K562 (cell line): ENCODE measurements around the gene YOD1. TPM values are rescaled to one million over a fixed set of nuclear protein-coding genes. Genes with fewer than 3 reads are reported as not detected.

ENCODE experiments used
- KAT7 ChIP-seq: sonication (generic); formaldehyde crosslinking; IDR thresholded peaks from 2 replicates; pipeline ENCODE4 v1.8.0; 2022; ENCODE audit warnings: missing genetic modification reagents, mild to moderate bottlenecking, borderline replicate concordance
- NR1H2 ChIP-seq: sonication (generic); formaldehyde crosslinking; IDR thresholded peaks from 2 replicates; pipeline ENCODE4 v1.4.0; 2020; ENCODE audit warnings: mild to moderate bottlenecking, missing genetic modification reagents
- POLR2AphosphoS2 ChIP-seq: IDR thresholded peaks from 2 replicates; pipeline ENCODE4 v1.6.1; 2012; ENCODE audit warnings: low read length, improper control_type of control experiment
- POLR2B ChIP-seq: fragments of 450-650 bp; IDR thresholded peaks from 2 replicates; pipeline ENCODE4 v1.6.1; 2018; ENCODE audit warnings: low read depth; ENCODE audit not compliant: partially characterized antibody
- SRSF9 ChIP-seq: fragments of 200-400 bp; formaldehyde crosslinking; IDR thresholded peaks from 2 replicates; pipeline ENCODE4 v1.6.1; 2017; ENCODE audit warnings: low read depth, low read length, borderline replicate concordance
- ZNF121 ChIP-seq: sonication (generic); formaldehyde crosslinking; conservative IDR thresholded peaks from 2 replicates; pipeline ENCODE4 v1.8.0; 2022; ENCODE audit warnings: missing genetic modification reagents
- ZNF146 ChIP-seq: IDR thresholded peaks from one replicate; pipeline ENCODE4 v1.6.1; 2018; ENCODE audit warnings: missing compliant biosample characterization; ENCODE audit not compliant: unreplicated experiment
- ZNF311 ChIP-seq: fragments of 250-450 bp; sonication (Bioruptor Pico); IDR thresholded peaks from 2 replicates; pipeline ENCODE4 v1.4.0; 2020; ENCODE audit warnings: mild to moderate bottlenecking, moderate library complexity
- ZNF644 ChIP-seq: fragments of 200-800 bp; sonication (Bioruptor generic); IDR thresholded peaks from 2 replicates; pipeline ENCODE4 v1.6.1; 2016; ENCODE audit warnings: low read depth, missing genetic modification characterization, missing compliant biosample characterization
- polyA plus RNA-seq, 8 experiments: library from polyadenylated mRNA; depleted of rRNA in 4 of 8; stranded (reverse) in 5 of 8; unstranded in 3 of 8; fragments of >200 nt; fragmentation: Nextera tagmentation in 2 of 8; fragmentation: Illumina TruSeq in 1 of 8; extraction: Ambion mirVana in 2 of 8; extraction: Trizol in 1 of 8; gene quantifications; 2 replicates each; pipeline versions ENCODE4 v1.2.1 to v1.2.3, GENCODE V29; 2011 to 2014; ENCODE audit warnings: inconsistent platforms in 1 of 8, missing spikeins in 1 of 8
- total RNA-seq, 7 experiments: library from RNA; depleted of rRNA in 6 of 7; stranded (reverse); fragments of >200 nt in 6 of 7; fragmentation: Illumina TruSeq in 2 of 7; extraction: Trizol in 2 of 7; gene quantifications; 2 replicates each; pipeline versions ENCODE4 v1.2.1 to v1.2.3, GENCODE V29; 2011 to 2021; ENCODE audit warnings: low replicate concordance in 1 of 7
- TF ChIP-seq, protein P1 (sequence below), 2 experiments: fragments of 450-650 bp; IDR thresholded peaks; 2 replicates each; pipeline ENCODE4 v1.6.1; 2018; ENCODE audit warnings: mild to moderate bottlenecking in 2 of 2, low read depth in 1 of 2; ENCODE audit not compliant: partially characterized antibody in 2 of 2
- TF ChIP-seq, protein P2 (sequence below): fragments of 150-350 bp; IDR thresholded peaks from 2 replicates; pipeline ENCODE4 v1.6.1; 2014; ENCODE audit warnings: low read depth, mild to moderate bottlenecking, low read length, borderline replicate concordance
- TF ChIP-seq, protein P3 (sequence below): IDR thresholded peaks from 2 replicates; pipeline ENCODE4 v1.6.1; 2011; ENCODE audit not compliant: insufficient read length; ENCODE audit errors: extremely low read depth
- TF ChIP-seq, protein P4 (sequence below): sonication (generic); formaldehyde crosslinking; IDR thresholded peaks from 2 replicates; pipeline ENCODE4 v1.8.1; 2022; ENCODE audit warnings: missing genetic modification reagents
- TF ChIP-seq, protein P5 (sequence below): fragments of 450-650 bp; IDR thresholded peaks from 2 replicates; pipeline ENCODE4 v1.6.1; 2017; ENCODE audit warnings: antibody characterized with exemption

YOD1 gene
- total and polyA plus RNA-seq, 9 of the 15 experiments (the other 6 are each of a cell fraction or from before 2014, with no cell fraction given) = 18.2 to 78.1 (median 46.9) TPM

DNA sequence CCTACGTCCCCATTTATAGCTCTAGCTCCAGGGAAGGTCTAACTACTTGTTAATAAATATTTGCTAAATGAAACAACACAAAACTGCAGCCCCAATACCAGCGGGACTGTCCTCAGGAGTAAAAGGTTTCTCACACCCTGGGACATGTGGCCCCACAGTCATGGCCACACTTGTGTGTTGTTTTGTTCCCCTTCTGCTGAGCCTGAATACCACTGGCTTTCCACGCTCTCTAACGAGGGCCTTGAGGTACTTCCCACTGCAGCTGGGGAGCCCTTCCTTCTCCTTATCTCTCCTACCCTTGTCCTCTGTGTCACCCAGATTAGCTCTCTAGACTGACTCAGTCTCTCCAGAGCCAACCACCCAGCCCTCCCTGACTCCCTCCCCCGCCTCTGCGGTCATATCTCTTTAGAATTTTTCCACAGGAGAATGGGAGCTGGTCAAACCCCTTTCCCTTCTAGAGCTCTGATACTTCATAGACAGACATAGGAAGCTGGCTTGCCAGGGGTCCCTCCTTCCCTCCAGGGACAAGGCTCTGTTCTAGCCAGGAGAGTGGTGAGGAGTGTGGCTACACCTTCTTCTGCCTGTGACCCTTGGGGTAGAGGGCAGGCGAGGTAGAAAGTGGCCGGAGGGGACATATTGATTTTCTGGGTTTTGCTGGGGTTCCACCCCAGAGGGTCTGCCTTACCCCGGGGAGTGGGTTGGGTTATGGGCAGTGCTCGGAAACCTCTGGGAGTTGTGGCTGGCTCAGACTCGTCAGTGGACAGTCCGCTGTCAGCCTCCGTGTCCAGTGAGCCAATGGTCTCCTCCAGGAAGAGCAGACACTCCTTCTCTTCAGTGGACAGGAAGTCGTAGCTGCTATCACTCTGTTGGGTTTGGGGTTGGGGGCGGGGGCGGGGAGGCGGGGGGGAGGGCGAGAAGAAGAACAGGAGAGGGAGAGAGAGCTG, 26.5 kb downstream of the YOD1 start (continued):
- TF ChIP-seq, protein P1, sequence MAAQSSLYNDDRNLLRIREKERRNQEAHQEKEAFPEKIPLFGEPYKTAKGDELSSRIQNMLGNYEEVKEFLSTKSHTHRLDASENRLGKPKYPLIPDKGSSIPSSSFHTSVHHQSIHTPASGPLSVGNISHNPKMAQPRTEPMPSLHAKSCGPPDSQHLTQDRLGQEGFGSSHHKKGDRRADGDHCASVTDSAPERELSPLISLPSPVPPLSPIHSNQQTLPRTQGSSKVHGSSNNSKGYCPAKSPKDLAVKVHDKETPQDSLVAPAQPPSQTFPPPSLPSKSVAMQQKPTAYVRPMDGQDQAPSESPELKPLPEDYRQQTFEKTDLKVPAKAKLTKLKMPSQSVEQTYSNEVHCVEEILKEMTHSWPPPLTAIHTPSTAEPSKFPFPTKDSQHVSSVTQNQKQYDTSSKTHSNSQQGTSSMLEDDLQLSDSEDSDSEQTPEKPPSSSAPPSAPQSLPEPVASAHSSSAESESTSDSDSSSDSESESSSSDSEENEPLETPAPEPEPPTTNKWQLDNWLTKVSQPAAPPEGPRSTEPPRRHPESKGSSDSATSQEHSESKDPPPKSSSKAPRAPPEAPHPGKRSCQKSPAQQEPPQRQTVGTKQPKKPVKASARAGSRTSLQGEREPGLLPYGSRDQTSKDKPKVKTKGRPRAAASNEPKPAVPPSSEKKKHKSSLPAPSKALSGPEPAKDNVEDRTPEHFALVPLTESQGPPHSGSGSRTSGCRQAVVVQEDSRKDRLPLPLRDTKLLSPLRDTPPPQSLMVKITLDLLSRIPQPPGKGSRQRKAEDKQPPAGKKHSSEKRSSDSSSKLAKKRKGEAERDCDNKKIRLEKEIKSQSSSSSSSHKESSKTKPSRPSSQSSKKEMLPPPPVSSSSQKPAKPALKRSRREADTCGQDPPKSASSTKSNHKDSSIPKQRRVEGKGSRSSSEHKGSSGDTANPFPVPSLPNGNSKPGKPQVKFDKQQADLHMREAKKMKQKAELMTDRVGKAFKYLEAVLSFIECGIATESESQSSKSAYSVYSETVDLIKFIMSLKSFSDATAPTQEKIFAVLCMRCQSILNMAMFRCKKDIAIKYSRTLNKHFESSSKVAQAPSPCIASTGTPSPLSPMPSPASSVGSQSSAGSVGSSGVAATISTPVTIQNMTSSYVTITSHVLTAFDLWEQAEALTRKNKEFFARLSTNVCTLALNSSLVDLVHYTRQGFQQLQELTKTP (IDR thresholded peaks at IDR 0.05; ENCODE audit: low read depth in 1 of 2, partially characterized antibody in 2 of 2) = peak; percentile 76 to 98
- TF ChIP-seq, protein P2, sequence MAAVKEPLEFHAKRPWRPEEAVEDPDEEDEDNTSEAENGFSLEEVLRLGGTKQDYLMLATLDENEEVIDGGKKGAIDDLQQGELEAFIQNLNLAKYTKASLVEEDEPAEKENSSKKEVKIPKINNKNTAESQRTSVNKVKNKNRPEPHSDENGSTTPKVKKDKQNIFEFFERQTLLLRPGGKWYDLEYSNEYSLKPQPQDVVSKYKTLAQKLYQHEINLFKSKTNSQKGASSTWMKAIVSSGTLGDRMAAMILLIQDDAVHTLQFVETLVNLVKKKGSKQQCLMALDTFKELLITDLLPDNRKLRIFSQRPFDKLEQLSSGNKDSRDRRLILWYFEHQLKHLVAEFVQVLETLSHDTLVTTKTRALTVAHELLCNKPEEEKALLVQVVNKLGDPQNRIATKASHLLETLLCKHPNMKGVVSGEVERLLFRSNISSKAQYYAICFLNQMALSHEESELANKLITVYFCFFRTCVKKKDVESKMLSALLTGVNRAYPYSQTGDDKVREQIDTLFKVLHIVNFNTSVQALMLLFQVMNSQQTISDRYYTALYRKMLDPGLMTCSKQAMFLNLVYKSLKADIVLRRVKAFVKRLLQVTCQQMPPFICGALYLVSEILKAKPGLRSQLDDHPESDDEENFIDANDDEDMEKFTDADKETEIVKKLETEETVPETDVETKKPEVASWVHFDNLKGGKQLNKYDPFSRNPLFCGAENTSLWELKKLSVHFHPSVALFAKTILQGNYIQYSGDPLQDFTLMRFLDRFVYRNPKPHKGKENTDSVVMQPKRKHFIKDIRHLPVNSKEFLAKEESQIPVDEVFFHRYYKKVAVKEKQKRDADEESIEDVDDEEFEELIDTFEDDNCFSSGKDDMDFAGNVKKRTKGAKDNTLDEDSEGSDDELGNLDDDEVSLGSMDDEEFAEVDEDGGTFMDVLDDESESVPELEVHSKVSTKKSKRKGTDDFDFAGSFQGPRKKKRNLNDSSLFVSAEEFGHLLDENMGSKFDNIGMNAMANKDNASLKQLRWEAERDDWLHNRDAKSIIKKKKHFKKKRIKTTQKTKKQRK = no peak
- TF ChIP-seq KAT7 (peak; percentile 79; the same call in 1 of the 2 replicates), POLR2B (peak; percentile 94), ZNF311 (peak; percentile 99), ZNF146 (CRISPR knock-in tag) (no peak), POLR2AphosphoS2 (peak; percentile 52; the same call in 1 of the 2 replicates), NR1H2 (CRISPR knock-in tag) (no peak), ZNF644 (tag) (peak; percentile 100), SRSF9 (no peak), ZNF121 (CRISPR knock-in tag) (peak; percentile 40; the same call in 1 of the 2 replicates)
- TF ChIP-seq, protein P3, sequence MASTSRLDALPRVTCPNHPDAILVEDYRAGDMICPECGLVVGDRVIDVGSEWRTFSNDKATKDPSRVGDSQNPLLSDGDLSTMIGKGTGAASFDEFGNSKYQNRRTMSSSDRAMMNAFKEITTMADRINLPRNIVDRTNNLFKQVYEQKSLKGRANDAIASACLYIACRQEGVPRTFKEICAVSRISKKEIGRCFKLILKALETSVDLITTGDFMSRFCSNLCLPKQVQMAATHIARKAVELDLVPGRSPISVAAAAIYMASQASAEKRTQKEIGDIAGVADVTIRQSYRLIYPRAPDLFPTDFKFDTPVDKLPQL = no peak
- TF ChIP-seq, protein P4, sequence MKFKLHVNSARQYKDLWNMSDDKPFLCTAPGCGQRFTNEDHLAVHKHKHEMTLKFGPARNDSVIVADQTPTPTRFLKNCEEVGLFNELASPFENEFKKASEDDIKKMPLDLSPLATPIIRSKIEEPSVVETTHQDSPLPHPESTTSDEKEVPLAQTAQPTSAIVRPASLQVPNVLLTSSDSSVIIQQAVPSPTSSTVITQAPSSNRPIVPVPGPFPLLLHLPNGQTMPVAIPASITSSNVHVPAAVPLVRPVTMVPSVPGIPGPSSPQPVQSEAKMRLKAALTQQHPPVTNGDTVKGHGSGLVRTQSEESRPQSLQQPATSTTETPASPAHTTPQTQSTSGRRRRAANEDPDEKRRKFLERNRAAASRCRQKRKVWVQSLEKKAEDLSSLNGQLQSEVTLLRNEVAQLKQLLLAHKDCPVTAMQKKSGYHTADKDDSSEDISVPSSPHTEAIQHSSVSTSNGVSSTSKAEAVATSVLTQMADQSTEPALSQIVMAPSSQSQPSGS (CRISPR knock-in tag) = no peak
- TF ChIP-seq, protein P5, sequence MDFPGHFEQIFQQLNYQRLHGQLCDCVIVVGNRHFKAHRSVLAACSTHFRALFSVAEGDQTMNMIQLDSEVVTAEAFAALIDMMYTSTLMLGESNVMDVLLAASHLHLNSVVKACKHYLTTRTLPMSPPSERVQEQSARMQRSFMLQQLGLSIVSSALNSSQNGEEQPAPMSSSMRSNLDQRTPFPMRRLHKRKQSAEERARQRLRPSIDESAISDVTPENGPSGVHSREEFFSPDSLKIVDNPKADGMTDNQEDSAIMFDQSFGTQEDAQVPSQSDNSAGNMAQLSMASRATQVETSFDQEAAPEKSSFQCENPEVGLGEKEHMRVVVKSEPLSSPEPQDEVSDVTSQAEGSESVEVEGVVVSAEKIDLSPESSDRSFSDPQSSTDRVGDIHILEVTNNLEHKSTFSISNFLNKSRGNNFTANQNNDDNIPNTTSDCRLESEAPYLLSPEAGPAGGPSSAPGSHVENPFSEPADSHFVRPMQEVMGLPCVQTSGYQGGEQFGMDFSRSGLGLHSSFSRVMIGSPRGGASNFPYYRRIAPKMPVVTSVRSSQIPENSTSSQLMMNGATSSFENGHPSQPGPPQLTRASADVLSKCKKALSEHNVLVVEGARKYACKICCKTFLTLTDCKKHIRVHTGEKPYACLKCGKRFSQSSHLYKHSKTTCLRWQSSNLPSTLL = no peak
